HK-2 (cell line): ENCODE measurements around the gene CRHR2.
"Not testable (repeated sequence)": the region's sequence is repeated elsewhere in the genome, so short reads cannot be mapped to it uniquely, and the experiment has no call there.

ENCODE experiments used
- DNase-seq: peaks from one replicate; pipeline ENCODE4 v3.0.0-alpha.2; 2018; ENCODE audit not compliant: unreplicated experiment

The CRHR2 gene

GRCh38 chr7:30682212-30683083 is at the start of gene CRHR2:
CRHR2 (minus strand) TSS chr7:30682456; CDS start chr7:30682280, 176 bp downstream.
- no peak for DNase-seq

- no peak for DNase-seq
Observed at GRCh38 chr7:30731581-30731980, 49.3 kb upstream of the CRHR2 start.

GRCh38 chr7:30730996-30731395 is 48.7 kb upstream of the CRHR2 start:
- DNase-seq: no peak

- no peak for DNase-seq
Observed at GRCh38 chr7:30730097-30730496, 47.8 kb upstream of the CRHR2 start.

GRCh38 chr7:30729642-30730041 is 47.4 kb upstream of the CRHR2 start:
- no peak for DNase-seq

GRCh38 chr7:30728591-30729100 is 46.4 kb upstream of the CRHR2 start:
- no peak for DNase-seq

GRCh38 chr7:30727061-30727945 is 45.0 kb upstream of the CRHR2 start:
- DNase-seq: no peak

- no peak for DNase-seq
Observed at GRCh38 chr7:30726296-30727006, 44.2 kb upstream of the CRHR2 start.

GRCh38 chr7:30723776-30724175 is 41.5 kb upstream of the CRHR2 start:
- DNase-seq: no peak

GRCh38 chr7:30722671-30723070 is 40.4 kb upstream of the CRHR2 start:
- DNase-seq: no peak

- DNase-seq: no peak
Observed at GRCh38 chr7:30722187-30722586, 39.9 kb upstream of the CRHR2 start.

- no peak for DNase-seq
Observed at GRCh38 chr7:30721211-30721610, 39.0 kb upstream of the CRHR2 start.

- not testable (repeated sequence) for DNase-seq
Observed at GRCh38 chr7:30719434-30719833, 37.2 kb upstream of the CRHR2 start.

GRCh38 chr7:30717181-30717580 is 34.9 kb upstream of the CRHR2 start:
- DNase-seq: no peak

GRCh38 chr7:30714129-30714528 is 31.9 kb upstream of the CRHR2 start:
- no peak for DNase-seq

- DNase-seq: no peak
Observed at GRCh38 chr7:30713392-30713791, 31.1 kb upstream of the CRHR2 start.

GRCh38 chr7:30710669-30711068 is 28.4 kb upstream of the CRHR2 start:
- no peak for DNase-seq

GRCh38 chr7:30709549-30709948 is 27.3 kb upstream of the CRHR2 start:
- no peak for DNase-seq

GRCh38 chr7:30708983-30709382 is 26.7 kb upstream of the CRHR2 start:
- DNase-seq: no peak

GRCh38 chr7:30708412-30708811 is 26.2 kb upstream of the CRHR2 start:
- no peak for DNase-seq

GRCh38 chr7:30707391-30708357 is 25.4 kb upstream of the CRHR2 start:
- DNase-seq: no peak
